NCI-H2107 treated with DMSO at 0.1 percent for 48 hours (cell line): ENCODE measurements around the gene ANP32A.

Source experiments
- DNase-seq: peaks from one replicate; lab custom pipeline; 2025; ENCODE audit not compliant: unreplicated experiment; lab: John Stamatoyannopoulos, UW

Gene ANP32A

DNA sequence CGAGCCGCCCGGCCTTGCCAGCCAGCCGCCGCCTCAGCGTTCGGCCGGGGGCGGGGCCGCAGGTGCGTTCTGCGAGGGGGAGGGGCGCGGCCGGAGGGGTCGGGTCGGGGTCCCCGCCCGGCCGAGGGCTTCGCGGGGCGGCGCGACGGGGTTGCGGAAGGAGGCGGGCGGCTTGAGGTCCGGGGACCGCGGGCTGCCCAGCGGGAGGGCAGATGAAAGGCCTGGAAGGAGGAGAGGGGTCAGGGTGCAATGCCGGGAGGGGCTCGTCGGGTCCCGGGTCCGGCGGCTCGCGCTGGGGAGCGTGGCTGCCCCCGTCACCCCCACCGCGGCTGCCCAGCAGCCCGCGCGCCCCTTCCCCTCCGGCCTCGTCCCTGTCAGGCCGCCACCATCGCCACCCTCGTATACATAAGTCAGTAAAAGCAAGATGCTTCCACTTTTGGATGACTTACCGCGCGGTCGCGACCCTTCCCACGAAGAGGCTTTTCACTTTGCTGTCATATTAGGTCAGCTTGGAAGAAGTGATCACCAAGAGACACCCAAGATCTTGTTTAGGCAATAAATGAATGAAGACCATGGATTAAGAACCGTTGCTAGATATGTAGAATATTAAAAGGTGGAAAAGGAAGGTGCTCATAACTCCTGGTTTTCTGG lies 620 bp upstream of the ANP32A start:
- DNase-seq, result no peak

DNA sequence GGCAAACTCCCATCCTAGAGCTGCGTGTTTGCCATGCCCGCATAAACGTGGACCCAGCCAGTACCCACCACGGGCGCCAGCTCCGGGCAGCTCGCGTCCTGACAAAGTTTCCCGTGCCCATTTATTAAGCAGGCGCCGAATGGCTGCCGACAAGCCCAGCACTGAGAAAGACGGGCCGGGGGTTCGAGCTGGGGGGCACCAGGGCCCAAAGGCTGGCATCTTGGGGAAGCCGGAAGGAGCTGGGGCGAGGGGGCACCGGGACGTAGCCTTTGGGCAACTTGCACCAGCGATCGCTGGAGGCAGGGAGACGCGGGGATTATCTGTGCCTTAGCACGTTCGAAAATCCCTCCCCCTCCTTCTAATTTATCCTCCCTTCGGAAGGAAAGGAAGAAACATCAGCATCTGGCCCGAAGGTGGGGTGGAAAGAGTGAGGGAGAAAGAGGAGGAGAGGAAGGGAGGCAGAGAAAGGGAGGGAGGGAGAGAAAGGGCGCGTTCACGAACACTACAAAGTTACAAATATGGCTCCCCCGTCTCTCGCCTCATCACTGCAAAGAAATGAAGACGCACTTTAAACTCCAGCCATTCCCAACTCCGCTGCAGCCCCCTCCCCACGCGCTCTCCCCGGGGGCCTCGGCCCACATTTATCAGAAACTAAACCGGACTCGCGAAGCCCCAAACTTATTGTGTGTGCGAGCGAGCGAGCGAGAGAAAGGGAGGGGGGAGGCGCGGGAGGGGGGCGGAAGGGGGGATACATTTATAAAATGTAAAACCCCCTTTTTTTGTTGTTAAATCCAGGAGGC lies 1.0 kb downstream of the ANP32A start:
- peak; percentile 12 for DNase-seq

- no peak for DNase-seq
Observed at GRCh38 chr15:68818769-68819494, 1.8 kb downstream of the ANP32A start.

- peak; percentile 23 for DNase-seq
Observed at GRCh38 chr15:68818066-68818768, 2.5 kb downstream of the ANP32A start.

DNA sequence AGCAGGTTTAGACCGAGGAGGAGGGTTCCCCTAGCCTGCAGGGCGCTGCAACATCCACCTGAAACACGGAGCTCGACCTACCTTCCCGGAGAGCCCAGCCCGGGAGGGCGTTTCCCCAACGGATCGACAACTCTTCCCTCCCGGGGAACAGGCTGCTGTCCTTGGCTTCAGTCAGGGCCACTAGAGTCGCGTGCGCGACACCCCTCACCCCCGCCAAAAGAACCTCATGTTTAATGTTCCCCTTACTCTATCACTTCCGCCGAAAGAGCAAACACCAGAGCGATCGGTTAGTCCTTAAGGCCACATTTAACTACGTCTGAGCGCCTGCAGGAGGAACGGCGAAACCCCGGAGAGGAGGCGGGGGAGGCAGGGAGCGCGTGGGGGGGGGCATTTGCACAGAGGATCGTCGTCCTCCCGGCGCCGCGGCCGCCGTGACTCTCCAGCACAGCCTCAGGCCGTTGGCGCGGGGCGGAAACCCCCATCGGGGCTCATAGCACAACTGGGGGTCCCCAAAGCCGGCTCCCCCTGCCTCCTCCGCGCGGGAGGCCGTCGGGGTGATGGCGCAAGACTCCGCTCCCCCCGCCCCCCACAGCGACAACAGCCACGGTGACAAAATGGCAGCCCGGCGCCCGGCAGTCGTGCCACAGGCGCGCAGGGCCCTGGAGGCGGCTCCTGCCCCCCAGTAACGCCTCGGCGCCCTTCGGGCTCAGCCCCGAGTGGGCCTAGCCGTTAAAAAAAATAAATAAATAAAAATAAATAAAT lies 3.2 kb downstream of the ANP32A start:
- peak; percentile 9 for DNase-seq

GRCh38 chr15:68816795-68817303 lies 3.8 kb downstream of the ANP32A start:
- no peak for DNase-seq

- DNase-seq, result no peak
Observed at GRCh38 chr15:68816158-68816557, 4.5 kb downstream of the ANP32A start.

DNA sequence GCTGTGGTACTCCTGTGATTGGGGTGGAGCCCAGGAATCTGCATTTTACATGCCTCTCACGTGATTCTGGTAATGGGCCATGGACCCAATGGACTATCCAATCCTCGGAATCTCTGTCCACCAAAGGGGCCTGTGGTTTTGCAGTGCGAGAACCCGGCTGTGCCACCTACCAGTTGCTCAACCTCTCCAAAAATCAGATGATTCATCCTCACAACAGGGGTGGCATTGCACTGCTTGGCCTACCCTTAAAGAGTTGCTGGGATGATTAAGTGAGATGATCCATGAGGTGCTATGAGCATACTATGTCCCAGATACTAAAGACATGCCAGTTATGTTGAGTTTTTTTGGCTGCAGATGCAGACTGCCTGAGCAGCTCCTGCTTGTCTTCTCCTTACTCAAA lies 5.1 kb downstream of the ANP32A start:
- DNase-seq, result no peak

DNA sequence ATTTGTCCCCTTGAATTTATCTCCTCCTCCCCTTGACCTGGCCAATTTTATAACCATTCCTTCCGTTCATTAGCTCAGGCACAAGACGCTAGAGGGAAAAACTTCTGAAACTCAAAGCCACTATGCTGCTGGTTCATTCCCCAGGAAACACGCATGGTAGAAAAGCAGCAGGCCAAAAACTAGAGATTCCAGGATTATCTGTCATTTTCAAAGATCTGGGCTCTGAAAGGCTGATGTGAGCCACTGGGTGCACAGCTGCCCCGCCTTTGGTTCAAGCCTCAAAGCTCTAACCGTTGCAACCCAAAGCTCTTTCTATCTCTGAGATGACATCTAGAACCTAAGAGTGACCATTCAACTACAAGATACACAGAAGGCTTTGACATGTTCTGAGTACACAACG lies 6.1 kb downstream of the ANP32A start:
- no peak for DNase-seq

GRCh38 chr15:68812597-68813431 lies 7.9 kb downstream of the ANP32A start:
- DNase-seq, result no peak

DNA sequence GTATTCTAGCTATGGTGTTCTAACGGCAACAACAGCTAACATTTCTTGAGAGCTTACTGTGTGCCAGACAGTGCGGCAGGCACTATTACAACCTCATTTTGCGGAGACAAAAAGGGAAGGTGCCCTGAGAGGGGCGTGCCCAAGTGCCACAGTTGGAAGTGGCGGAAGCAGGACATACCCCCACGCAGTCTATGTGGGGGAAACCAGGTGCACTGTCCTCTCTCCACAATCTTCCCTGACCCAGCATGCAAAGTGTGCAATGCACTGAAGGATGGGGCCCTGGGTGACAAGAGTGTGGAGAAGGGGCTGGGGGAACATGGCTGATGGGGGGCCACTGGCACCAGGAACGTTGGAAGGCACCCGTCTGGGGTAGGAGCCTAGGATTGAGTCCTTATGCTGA lies 8.6 kb downstream of the ANP32A start:
- no peak for DNase-seq

GRCh38 chr15:68809517-68809916 lies 11.2 kb downstream of the ANP32A start:
- no peak for DNase-seq

- DNase-seq, result no peak
Observed at GRCh38 chr15:68808770-68809169, 11.9 kb downstream of the ANP32A start.

GRCh38 chr15:68808091-68808490 lies 12.6 kb downstream of the ANP32A start:
- no peak for DNase-seq

- DNase-seq, result no peak
Observed at GRCh38 chr15:68807249-68807648, 13.4 kb downstream of the ANP32A start.

- no peak for DNase-seq
Observed at GRCh38 chr15:68806220-68807060, 14.3 kb downstream of the ANP32A start.

GRCh38 chr15:68802373-68802772 lies 18.3 kb downstream of the ANP32A start:
- DNase-seq, result no peak

DNA sequence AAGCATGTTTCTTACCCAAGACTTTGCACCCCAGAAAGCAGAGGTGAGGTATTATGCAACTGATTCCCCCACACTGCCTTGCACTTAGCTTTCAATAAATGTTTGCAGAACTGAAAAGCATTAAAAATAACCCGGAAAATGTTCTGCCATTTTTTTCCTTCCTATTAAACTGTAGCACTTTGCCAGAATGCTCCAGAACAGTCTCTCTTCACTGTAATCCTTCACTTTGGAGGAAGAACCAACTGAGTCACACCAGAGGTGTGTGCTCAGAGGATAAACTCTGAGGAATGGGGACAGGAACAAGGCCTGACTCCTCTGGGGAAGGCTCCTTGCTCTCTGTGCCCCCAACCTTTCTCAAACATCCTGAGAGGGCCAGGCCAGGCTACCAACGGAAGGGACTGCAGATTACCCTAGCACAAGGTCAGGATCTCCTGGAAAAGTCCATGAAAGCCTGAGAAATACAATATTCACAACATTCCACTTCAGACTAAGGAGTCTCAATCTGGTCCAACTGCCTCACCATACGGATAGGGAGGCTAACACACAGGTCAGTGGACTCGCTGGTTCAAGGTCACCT lies 19.0 kb downstream of the ANP32A start:
- no peak for DNase-seq
